ENCODE results near the gene SEPTIN6.
"Not testable (repeated sequence)": the region's sequence is repeated elsewhere in the genome, so short reads cannot be mapped to it uniquely, and the experiment has no call there.

Gene SEPTIN6

DNA sequence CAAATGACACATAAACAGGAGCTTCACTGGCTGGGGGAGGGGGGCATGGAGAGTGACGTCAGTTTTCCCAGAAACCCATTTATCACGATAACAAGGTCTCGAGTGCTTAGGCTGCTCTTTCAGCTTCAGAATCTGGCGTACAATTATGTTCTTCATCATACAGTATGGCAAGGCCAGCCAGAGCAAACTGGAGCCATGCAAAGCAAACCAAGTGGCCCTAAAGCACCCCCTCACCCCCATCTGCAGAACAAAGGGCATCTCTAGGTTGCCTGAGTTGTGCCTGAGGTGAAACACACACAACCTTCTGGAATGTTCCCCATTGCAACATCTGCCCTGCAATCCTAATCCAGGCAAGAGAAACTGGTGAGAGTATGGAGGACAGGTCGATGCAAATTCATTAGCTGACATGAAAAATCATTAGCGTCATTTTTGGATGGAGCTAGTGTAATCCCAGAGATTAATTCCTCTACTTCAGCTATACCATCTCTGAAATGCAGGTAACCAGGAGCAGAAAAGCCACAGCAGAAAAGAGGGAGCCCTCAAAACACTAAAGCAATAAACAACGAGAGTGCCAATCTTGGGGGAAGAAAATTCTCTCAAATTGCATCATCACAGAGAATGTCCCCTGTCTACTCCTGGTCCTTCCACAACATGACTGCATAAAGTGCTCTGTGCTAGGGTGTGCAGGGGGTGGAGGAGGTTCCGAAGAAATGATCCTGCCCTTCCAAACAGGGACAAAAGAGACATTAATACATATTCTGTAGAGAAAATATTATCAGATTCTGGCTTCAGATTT lies 1.8 kb downstream of the SEPTIN6 start:
- DNase-seq = peak; percentile 82

DNA sequence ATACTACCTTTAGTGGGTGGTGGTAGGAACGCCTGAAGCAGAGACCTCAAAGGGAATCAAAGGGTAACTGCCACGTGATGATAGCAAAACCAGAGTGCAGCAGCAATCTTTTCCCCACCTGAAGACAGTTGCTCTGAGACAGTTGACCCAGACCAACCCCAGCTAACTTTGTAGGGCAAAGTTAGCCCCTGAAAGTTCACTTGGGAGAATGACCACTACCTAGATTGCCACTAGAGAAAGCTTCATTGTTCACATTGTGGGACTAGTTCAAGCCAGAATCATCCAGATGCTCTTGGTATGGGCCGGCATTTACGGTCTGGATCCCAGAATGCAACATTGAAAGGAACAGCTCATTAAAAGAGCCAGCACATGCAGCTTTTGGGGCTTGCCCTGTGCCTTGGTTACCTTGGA lies 4.1 kb downstream of the SEPTIN6 start:
- no peak for DNase-seq

DNA sequence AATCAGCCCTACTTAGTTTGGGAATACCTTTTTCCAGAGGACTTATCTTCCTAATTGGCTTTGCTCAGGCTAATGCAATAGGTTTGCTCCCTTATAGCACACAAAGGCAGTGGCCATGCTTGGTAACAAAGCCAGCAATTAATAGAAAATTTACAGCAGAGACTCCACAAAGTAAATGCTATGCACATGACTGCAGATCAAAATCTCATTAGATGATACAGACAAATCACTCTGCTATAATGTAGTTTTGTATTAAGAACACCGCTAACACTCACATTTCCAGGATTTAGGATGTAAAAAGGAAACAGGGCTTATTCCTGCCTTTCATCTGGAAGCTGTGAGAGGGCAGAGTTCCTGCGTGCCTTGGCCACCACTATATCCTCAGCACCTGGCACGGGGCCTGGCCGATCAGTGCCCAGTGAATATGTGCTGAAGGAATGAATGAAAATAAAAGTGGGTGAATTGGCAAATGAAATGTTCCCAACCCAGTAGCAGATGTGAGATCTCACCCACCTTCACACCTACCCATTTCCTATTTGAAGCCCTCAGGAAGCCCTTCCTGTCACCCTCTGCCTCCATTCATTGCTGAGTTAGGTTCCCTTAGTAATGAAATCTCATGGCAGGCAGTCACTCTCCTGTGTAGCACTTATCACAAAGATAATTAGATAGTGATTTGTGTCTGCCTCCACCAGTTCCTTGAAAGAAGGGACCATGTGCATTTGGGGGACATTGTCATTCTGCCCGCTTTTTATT lies 5.1 kb downstream of the SEPTIN6 start:
- no peak for DNase-seq

DNA sequence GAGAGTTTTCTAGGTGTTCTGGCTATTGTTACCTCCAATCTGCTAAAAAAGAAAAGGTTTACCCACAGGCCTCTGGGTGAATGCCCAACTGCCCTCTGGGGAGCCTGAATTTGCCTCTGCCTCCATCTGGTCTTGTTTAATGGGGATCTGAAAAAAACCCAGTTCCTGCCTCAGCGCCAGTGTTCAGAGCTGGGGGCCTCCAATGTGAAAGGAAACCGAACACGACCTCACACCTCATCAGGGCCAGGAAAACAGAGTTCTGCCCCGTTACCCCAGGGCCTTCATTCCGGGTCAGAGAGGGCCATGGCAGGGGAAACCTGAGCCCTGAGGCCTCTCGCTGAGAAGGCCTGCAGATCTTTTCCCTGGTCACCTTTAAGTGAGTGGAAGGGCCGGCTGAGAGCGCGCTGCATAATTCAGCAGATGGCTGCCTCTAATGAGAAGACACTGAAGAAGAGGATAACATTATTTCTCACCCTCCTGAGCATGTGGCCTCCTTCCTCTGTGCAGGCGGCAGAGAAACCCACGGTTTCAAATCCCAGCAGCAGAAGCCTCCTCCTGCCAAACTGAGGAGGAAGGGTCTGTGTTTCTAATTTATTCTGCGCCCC lies 6.8 kb downstream of the SEPTIN6 start:
- peak; percentile 57 for DNase-seq

DNA sequence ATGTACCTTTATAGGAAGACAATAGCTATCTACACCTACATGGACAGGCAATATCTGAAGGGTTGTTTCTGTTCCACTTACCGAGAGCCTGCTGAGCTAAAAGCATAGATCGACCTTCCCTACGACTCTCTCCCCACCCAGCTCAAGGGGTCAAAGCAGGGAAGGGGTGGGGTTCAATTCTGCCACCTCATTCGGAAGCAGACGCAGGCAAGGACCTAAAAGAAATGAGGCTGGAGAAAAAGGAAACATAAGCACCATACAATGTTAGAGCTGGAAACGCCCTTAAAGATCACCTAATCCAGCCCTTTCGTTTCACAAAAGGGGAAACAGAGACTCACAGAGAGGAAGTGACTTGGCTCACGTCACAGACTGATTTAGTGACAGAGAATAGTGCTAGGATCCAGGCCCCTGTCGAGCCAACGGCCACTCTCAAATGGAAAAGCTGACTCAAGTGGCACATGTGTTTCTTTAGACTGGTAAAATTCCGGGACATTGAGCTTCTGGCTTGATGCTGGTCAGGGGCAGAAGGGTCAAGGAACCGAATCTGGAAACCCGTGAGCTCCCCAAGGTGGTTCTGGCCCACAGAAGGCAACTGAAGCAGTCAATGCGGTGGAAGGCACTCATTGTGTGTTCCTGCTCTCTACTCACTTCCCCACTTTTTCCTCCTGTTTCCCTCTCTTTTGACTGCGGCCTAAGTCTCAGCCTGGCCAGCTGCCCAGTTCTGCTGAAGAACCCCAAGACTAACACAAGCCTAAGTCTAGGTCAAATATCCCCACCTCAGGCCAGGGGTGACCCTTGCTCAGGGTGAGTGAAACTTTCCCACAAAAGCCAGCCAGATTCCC lies 7.5 kb downstream of the SEPTIN6 start:
- DNase-seq = no peak

DNA sequence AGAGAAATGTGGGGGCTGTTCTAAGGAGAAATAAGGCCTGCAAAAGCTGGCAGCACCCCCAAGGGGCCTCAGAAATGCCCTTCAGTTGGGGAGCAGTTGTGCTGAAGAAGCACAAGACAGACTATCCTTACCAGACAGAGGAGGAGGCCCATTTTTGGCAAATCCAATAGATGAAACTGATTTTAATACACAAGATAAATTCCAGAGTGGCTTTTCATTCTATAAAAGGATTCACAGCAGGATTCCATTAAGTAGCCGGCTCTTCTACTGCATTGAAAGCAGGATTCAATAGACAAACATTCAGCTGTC lies 8.1 kb downstream of the SEPTIN6 start:
- no peak for DNase-seq

DNA sequence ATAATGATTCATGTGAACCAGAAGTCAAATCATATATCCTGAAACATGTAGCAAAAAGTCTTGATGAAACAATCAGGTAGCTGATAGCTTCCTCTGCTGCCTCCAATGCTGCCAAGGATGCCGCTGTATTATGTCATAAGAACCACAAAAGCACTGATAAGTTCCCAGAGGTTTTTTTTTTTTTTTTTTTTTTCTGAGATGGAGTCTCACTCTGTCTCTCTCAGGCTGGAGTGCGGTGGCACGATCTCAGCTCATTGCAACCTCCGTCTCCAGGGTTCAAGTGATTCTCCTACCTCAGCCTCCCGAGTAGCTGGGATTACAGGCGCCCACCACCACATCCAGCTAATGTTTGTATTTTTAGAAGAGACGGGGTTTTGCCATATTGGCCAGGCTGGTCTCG lies 8.7 kb downstream of the SEPTIN6 start:
- not testable (repeated sequence) for DNase-seq

DNA sequence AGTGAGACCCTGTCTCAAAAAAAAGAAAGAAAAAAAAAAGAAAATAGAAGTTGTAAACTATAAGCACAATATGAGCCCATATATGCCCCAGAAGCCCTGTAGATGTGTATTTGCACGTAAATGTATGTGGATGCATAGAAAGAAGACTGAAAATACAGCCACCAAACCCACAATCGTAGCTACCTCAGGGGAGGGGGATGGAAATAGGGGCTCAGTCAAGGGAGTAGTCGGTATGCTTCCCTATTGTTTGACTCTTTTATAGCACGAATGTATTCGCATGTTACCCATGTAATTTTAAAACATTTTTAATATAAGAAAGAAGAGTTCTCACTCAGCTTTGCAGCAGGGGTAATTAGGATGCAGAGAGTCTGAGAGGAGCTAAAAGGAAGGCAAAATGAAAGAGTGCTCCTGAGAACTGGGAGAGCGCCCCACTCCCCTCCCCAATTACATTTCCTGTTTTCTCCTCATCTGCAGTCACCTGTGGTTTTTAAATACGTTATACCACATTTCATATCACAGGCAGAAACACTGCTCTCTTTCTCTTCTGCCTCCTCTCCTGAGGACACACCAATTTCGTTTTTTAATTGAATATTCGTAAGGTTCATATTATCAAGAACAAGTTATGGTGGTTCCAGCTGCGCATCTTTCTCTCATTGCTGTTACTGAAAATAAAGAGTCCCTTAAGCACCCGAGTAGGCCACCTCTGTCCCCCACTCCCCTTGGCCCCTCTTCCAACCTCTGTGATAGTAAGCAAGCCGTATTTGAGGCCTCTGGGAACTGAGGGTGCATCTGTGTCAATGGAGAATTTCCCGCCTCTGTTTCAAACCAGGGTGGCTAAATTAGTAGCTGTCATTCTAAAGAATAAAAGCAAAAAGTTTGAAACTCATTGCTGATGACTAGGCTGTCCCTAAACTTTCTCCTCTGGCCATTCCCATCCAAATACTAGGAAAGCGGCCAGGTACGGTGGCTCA lies 10.7 kb downstream of the SEPTIN6 start:
- DNase-seq = no peak

DNA sequence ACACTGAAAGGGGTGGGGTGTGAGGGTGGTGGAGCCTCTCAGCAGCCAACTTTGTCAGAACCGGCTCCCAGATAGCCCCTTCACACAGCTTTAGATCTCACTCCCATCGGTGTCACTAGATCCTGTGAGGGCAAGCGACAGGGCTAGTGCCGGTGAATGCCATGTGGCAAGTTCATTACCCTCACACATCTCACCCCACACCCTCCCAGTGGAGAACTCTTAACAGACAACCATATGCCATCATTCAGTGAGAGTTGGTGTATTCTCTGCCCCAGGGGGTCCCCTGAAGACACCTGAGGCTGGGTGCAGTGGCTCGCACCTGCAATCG lies 15.3 kb downstream of the SEPTIN6 start:
- no peak for DNase-seq

DNA sequence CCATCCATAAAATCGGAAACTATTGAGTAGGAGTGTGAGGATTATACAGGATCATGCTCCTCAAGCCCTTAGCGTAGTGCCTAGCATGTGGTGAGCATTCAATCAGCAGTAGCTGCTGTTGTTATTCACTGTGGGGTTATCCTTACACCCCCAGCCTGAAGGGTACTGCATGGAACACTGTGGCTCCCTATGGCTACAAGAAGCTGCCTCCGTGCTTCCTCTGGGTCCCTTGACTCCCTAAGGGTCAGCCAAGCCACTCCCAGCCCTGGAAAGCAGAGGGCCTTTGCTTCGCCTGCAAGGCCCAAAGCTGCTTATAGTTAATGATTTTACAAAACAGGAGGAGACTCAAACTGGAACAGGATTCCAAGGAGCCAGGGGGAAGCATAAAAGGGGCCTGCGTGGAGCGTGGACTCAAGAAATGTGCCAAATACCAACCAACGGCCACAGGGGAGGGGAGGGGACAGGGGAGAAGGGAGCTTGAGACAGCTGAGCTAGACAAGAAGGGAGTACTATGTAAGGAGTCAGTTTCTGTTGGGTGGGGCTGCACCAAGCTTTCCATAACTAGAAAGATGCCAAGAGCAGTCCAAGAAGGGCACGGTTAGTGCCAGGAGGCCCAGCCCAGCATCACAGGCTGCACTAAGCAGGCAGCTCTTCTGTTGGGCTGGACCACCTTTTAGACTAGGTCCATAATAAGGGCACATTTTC lies 15.9 kb downstream of the SEPTIN6 start:
- no peak for DNase-seq

DNA sequence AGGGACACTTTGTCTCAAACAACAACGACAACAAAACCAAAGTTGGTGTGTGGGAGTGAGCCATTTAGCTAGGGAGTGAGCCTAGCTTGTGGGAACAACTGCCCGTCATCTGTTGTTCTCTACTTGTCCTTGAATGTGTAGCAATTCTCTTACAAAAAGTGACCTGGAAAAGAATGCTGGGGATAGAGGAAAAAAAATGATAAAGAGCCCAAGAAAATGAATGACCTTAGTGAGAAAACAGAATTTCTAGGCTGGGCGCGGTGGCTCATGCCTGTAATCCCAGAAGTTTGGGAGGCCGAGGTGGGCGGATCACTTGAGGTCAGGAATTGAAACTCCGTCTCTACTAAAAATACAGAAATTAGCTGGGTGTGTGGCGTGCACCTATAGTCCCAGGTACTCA lies 19.6 kb downstream of the SEPTIN6 start:
- no peak for DNase-seq

DNA sequence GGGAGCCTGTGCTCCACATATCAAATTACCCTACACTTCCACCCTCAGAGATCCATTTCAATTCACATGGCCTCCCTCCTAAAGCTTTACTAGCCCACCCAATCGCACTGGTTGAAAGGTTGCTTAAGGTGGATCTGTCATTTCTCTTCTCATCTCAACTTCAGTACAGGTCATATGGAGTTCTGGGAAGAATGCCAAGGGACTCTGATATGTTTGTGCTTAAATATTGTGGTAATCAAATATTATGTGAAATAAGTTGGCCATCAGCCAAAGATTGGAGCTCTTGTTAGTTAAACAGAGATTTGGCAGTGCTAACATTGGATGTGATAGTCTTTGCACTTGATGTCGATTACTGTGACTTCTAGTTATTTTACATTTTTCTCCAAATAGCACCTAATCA lies 20.5 kb downstream of the SEPTIN6 start:
- no peak for DNase-seq

DNA sequence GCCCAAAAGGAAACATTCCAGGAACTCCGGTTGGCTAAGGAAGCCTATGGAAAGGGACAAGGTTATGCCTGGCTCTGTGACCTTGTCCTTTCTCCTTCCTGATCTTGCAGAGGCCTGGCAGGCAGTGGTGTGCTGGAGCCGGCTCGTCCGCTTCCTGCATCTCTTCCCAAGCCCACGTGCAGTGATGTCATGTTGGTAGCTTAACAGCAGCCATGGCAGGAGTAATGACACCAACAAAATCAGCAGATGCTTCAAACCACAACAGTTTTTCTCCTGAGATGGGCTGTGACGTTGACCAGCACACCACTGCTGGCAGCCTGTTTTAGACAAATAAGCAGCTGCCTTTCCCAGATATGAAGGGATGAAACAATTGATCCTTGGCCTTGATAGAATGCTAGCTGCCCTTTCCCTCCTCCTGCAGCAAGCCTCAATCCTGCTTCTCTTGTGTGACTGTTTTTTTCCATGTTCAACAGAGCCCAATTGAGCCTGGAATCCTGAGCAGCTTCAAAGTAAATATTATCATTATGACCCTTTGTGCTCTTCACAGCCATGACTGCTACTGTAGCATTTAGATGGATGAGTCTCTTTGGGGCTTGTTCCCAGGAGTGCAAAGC lies 23.4 kb downstream of the SEPTIN6 start:
- peak; percentile 18 for DNase-seq

DNA sequence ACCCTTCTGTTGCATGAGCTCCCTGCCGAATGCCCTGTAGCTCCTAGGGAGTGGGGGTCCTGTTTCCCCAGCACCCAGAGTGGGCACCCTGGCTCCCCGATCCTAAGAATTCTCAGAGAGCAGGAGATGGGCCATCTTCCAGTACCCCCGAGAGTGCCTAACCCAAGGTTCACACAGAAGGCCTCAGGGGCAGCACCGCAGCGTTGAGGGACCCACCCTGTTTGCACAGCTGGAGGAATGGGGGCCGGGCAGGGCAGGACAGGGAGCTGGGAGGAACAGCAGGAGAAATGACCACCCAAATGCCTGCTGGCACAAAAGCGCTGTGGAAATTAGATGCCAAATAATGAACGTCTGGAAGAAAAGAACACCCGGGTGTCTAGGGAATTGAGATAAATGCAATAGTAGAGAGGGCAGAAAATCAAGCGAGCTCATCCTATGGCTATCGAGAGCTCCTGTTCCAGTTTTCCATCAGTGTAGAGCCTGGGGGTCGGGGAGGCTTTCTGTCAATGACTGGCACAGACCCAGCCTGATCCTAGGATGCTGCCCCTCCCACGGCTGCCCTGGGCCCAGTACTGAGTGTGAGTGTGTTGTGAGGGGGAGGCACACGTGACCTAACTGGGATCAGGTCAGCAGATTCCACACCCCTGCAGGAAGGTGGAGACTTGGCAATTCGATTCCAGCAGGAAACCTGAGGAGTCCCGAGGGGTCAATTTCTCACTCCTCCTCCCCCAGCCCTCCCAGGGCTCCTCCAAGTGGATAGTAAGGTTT lies 25.7 kb downstream of the SEPTIN6 start:
- no peak for DNase-seq

DNA sequence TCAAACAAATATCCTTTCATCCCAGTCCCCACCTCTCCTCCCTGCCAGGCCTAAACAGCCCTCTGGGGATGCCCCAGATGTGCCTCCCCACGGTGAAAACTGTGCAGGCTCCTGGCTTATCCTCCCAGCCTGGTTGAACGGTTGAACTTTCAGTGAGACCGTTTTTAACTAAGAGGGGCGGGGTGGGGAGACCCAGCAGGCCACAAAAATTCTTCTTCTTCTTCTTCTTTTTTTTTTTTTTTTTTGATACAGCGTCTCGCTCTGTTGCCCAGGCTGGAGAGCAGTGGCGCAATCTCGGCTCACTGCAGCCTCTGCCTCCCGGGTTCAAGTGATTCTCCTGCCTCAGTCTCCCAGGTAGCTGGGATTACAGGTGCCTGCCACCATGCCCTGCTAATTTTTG lies 28.1 kb downstream of the SEPTIN6 start:
- DNase-seq = not testable (repeated sequence)

DNA sequence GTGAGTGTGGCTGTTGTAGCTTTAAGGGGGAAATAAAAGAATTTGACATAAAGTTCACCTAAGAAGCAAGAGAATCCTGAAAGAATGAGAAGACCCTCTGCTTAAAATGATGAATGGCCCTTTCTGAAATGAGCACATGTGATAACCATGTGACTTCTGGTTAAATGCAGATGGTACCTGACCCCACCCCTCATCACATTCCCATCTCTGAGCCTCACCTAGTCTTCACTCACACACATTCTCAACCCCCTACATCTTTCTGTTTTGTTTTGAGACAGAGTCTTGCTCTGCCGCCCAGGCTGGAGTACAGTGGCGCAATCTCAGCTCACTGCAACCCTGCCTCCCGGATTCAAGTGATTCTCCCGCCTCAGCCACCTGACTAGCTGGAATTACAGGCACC lies 31.5 kb downstream of the SEPTIN6 start:
- DNase-seq = no peak

DNA sequence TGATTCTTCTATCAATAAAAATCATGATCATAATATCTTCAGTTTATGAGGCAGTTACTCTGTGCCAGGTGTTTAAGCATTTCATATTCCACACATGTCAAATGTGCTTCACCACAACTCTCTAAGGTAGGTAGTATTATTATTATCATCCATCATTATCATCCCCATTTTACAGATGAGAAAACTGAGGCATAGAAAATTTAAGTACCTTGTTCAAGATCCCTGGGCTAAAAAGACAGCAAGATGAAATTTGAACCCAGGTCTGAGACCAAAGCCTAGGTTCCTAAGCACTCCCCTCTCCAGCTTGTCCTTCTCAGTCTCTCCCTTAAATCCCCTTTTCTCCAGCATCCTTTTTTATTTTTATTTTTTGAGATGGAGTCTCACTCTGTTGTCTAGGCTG lies 33.4 kb downstream of the SEPTIN6 start:
- DNase-seq = no peak

DNA sequence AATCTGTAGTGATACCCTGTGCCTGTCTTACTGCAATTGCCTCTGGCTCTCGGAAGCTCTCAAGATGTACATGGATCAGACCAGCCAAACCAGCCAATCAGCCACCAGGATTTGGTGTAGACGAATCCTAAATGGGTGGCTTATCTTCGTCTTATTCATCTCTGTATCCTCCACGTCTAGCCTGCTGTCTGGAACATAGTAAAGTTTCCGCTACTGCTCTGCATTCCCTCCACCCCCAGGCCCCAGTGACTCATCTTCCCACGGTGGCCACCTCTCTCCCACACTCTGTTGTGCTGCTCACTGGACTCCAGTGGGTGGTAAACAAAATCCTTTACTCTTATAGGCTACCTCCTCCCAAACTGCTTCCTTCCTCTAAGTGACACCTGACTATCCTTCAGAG lies 37.8 kb downstream of the SEPTIN6 start:
- DNase-seq = peak; percentile 66

DNA sequence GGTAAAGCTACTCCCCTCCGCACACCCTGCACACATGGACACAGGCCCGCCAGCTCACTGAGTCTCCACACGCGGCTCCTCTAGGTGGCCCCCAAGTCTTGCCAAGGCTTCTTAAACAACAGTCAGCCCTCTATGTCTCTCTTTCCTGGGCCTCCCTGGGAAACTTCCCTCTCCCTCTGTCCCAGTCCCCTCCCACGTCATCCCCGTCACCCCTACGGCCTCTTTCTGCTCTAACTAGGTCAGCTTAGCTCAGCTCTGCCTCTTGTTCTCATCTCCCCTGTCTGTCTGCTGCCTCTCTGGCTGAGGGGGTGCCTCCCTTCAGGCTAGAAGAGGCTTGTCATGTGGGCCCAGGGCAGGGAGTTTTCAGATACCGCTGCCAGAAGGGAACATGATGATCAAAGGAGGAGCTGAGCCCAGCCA lies 38.8 kb downstream of the SEPTIN6 start:
- peak; percentile 42 for DNase-seq

DNA sequence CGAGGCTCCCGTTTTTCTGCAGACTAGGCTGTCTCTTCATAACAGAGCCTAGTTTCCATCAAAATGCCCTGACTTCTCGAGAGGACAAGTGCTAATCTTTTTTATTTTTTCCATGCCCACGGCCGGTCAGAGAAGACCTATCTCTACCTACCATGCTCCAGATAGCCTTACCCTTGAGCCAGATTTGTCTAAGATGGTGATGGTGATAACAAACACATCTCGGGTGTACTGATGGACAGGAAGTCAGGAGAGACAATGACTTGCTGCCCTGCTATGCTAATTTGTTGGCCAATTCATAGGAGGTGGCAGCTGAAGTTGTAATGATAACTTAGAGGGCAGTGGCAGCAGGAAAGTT lies 44.6 kb downstream of the SEPTIN6 start:
- DNase-seq = no peak

Data from fibroblast of skin of right biceps (primary cell).